ENCODE results near the gene EVPL. TPM values are rescaled to one million over a fixed set of nuclear protein-coding genes. Genes with fewer than 3 reads are reported as not detected.

Gene EVPL
- total and polyA plus RNA-seq, 10 of the 15 experiments (the other 5 are each of a cell fraction or from before 2014, with no cell fraction given): 0.03 TPM; not detected in 9

DNA sequence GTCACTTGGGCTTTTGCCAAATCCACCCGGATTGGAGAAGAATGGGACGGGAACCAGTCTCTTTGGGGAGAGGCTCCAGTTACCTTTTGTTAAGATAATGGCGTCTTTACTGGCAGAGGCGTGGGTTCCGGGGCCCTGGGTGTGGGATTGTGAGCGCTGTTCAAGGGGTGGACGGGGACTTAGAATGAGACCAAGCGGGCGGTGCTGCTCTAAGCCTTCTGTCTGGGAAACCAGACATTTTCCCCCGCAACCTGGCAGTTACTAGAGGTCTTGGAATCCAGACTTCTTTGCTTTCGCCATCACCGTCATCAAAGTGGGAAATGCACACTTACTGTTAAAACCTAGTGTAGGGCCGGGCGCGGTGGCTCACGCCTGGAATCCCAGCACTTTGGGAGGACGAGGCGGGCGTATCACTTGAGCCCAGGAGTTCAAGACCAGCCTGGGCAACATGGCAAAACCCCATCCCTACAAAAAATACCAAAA is 47.4 kb downstream of the EVPL start:
- Histone ChIP-seq H3K27ac (ENCODE audit: control insufficient read depth, insufficient read depth) (peak overlapping the region; percentile 99), H3K9me3 (replicated peaks; ENCODE audit: control insufficient read depth, insufficient read depth, low read length) (no peaks in the 10 kb centered on the region), H3K36me3 (ENCODE audit: control insufficient read depth in 2 of 2, insufficient read depth in 2 of 2, low read length in 1 of 2) (no peaks in the 10 kb centered on the region), H3K4me3 (peak overlapping the region; percentile 87), H3K4me2 (ENCODE audit: control insufficient read depth, insufficient read depth) (peak overlapping the region; percentile 73), H2AFZ (ENCODE audit: control insufficient read depth, low read depth, low read length) (peak overlapping the region; percentile 96), H3K27me3 (replicated peaks in 1 of 2; ENCODE audit: control insufficient read depth in 2 of 2, insufficient read depth in 2 of 2, low read length in 1 of 2) (no peaks in the 10 kb centered on the region), H4K20me1 (ENCODE audit: control insufficient read depth, insufficient read depth) (no peaks in the 10 kb centered on the region), H3K9ac (ENCODE audit: control insufficient read depth, insufficient read depth, low read length) (peak overlapping the region; percentile 99), H3K79me2 (ENCODE audit: control insufficient read depth, insufficient read depth, low read length) (peaks cover 20% of the 10 kb centered on the region), H3K4me1 (ENCODE audit: control insufficient read depth, insufficient read depth, low read length) (peaks cover 6% of the 10 kb centered on the region)
- CTCF ChIA-PET: interaction anchor here (0.6 to 1.4 kb wide), 10 partner anchors 12 to 642 kb away, joined by 3 to 7 read pairs (median 4); partner anchors contain the start of genes CDK3 and TRIM65
- peak; percentile 48 for ATAC-seq
- TSS peak; percentile 79 for BruUV-seq (replicated peaks)
- in situ Hi-C loops (cut with MboI) (no loop called here), intact Hi-C loops (cut with micrococcal nuclease; ENCODE audit: unreplicated experiment) (no loop called here)
- POLR2A ChIA-PET: interaction anchor here (0.6 to 2.9 kb wide), 7 partner anchors 9 to 374 kb away, joined by 3 to 24 read pairs (median 3); partner anchors contain the start of genes MRPL38 and PRPSAP1
- WGBS (ENCODE audit: insufficient coverage, insufficient replicate concordance, low lambda C conversion rate, missing lambda C conversion rate): under 1% methylated on average over 19 of the region's 19 CpGs
- FAIRE-seq: no peak
- SMC1A ChIA-PET (ENCODE audit: uncharacterized antibody, unreplicated experiment): interaction anchor here (0.7 to 2.1 kb wide), 8 partner anchors 10 to 125 kb away, joined by 3 to 10 read pairs (median 4); partner anchors contain the start of gene WBP2
- DNase-seq (ENCODE audit: low read depth, low spot score): no peak
- RAD21 ChIA-PET (ENCODE audit: unreplicated experiment): interaction anchor here (1.1 to 1.4 kb wide), 3 partner anchors 12 to 23 kb away, joined by 4 to 10 read pairs (median 9); no protein-coding TSS in a partner anchor
- TF ChIP-seq LARP7 (IDR thresholded peaks at IDR 0.05): peak; percentile 13; the same call in 1 of the 2 replicates
- TF ChIP-seq SUZ12 (IDR thresholded peaks at IDR 0.05; ENCODE audit: unreplicated experiment): no peak
- TF ChIP-seq NBN (IDR thresholded peaks at IDR 0.05): 0 out of 2 replicates have a peak, but pooled peaks have one; percentile 26
- TF ChIP-seq MTA2 (IDR thresholded peaks at IDR 0.05; ENCODE audit: low read depth): peak; percentile 23; the same call in 1 of the 2 replicates
- peak; percentile 42; the same call in 1 of the 2 replicates for TF ChIP-seq NR2C1 (IDR thresholded peaks at IDR 0.05)
- TF ChIP-seq PAX8 (IDR thresholded peaks at IDR 0.05): peak; percentile 71; the same call in 1 of the 2 replicates
- TF ChIP-seq POLR2AphosphoS5 (IDR thresholded peaks at IDR 0.05; ENCODE audit: low read length): peak; percentile 55
- TF ChIP-seq FOXM1 (IDR thresholded peaks at IDR 0.05; ENCODE audit: low read depth, low read length): no peak
- TF ChIP-seq YY1 (IDR thresholded peaks at IDR 0.05; ENCODE audit: low read depth, low read length): peak; percentile 90
- no peak for TF ChIP-seq BRCA1 (IDR thresholded peaks at IDR 0.05; ENCODE audit: low read depth, low read length)
- TF ChIP-seq MEF2A (IDR thresholded peaks at IDR 0.05; ENCODE audit: insufficient read depth, low read depth, low read length): no peak
- peak; percentile 2 for TF ChIP-seq KLF5 (IDR thresholded peaks at IDR 0.05; ENCODE audit: partially characterized antibody)
- TF ChIP-seq BACH1 (IDR thresholded peaks at IDR 0.05; ENCODE audit: borderline replicate concordance): peak; percentile 41
- TF ChIP-seq, protein P1, sequence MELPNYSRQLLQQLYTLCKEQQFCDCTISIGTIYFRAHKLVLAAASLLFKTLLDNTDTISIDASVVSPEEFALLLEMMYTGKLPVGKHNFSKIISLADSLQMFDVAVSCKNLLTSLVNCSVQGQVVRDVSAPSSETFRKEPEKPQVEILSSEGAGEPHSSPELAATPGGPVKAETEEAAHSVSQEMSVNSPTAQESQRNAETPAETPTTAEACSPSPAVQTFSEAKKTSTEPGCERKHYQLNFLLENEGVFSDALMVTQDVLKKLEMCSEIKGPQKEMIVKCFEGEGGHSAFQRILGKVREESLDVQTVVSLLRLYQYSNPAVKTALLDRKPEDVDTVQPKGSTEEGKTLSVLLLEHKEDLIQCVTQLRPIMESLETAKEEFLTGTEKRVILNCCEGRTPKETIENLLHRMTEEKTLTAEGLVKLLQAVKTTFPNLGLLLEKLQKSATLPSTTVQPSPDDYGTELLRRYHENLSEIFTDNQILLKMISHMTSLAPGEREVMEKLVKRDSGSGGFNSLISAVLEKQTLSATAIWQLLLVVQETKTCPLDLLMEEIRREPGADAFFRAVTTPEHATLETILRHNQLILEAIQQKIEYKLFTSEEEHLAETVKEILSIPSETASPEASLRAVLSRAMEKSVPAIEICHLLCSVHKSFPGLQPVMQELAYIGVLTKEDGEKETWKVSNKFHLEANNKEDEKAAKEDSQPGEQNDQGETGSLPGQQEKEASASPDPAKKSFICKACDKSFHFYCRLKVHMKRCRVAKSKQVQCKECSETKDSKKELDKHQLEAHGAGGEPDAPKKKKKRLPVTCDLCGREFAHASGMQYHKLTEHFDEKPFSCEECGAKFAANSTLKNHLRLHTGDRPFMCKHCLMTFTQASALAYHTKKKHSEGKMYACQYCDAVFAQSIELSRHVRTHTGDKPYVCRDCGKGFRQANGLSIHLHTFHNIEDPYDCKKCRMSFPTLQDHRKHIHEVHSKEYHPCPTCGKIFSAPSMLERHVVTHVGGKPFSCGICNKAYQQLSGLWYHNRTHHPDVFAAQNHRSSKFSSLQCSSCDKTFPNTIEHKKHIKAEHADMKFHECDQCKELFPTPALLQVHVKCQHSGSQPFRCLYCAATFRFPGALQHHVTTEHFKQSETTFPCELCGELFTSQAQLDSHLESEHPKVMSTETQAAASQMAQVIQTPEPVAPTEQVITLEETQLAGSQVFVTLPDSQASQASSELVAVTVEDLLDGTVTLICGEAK (IDR thresholded peaks at IDR 0.05; ENCODE audit: borderline replicate concordance): peak; percentile 5; the same call in 1 of the 2 replicates
- TF ChIP-seq BCL11A (IDR thresholded peaks at IDR 0.05; ENCODE audit: low read depth, low read length): peak; percentile 7; the same call in 1 of the 2 replicates
- TF ChIP-seq IKZF1 (conservative IDR thresholded peaks at IDR 0.05): 0 out of 2 replicates have a peak, but pooled peaks have one; percentile 3
- TF ChIP-seq, protein P2, sequence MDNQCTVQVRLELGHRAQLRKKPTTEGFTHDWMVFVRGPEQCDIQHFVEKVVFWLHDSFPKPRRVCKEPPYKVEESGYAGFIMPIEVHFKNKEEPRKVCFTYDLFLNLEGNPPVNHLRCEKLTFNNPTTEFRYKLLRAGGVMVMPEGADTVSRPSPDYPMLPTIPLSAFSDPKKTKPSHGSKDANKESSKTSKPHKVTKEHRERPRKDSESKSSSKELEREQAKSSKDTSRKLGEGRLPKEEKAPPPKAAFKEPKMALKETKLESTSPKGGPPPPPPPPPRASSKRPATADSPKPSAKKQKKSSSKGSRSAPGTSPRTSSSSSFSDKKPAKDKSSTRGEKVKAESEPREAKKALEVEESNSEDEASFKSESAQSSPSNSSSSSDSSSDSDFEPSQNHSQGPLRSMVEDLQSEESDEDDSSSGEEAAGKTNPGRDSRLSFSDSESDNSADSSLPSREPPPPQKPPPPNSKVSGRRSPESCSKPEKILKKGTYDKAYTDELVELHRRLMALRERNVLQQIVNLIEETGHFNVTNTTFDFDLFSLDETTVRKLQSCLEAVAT (IDR thresholded peaks at IDR 0.05): peak; percentile 81

Measured in GM12878 (cell line).